K562 (cell line): ENCODE results near the gene PGAP3. TPM values are rescaled to one million over a fixed set of nuclear protein-coding genes. Genes with fewer than 3 reads are reported as not detected.

ENCODE experiments used
- DIDO1 ChIP-seq: fragments of 450-650 bp; IDR thresholded peaks from 2 replicates; pipeline ENCODE4 v1.6.1; 2016; ENCODE audit warnings: low read depth, missing biosample characterization, missing genetic modification characterization
- ELK1 ChIP-seq: sonication (generic); formaldehyde crosslinking; IDR thresholded peaks from 2 replicates; pipeline ENCODE4 v1.8.1; 2022; ENCODE audit warnings: missing genetic modification reagents
- IFI16 ChIP-seq: fragments of 250-450 bp; sonication (Bioruptor Pico); IDR thresholded peaks from 2 replicates; pipeline ENCODE4 v2.1.2; 2022; ENCODE audit warnings: mild to moderate bottlenecking, inconsistent platforms
- MEIS2 ChIP-seq: fragments of 450-650 bp; IDR thresholded peaks from 2 replicates; pipeline ENCODE4 v1.6.1; 2014; ENCODE audit warnings: mild to moderate bottlenecking; ENCODE audit not compliant: partially characterized antibody
- PRDM10 ChIP-seq: fragments of 450-650 bp; IDR thresholded peaks from 2 replicates; pipeline ENCODE4 v1.6.1; 2018; ENCODE audit not compliant: partially characterized antibody
- ZBTB7A ChIP-seq: IDR thresholded peaks from 2 replicates; pipeline ENCODE4 v1.6.1; 2011; ENCODE audit warnings: low read depth, mild to moderate bottlenecking, low read length, moderate library complexity, borderline replicate concordance; ENCODE audit not compliant: control insufficient read depth
- ZNF134 ChIP-seq: fragments of 250-450 bp; sonication (Bioruptor Pico); conservative IDR thresholded peaks from 2 replicates; pipeline ENCODE4 v1.4.0; 2020
- ZNF140 ChIP-seq: fragments of 250-450 bp; sonication (Bioruptor Pico); IDR thresholded peaks from 2 replicates; pipeline ENCODE4 v1.8.0; 2021; ENCODE audit warnings: moderate library complexity, mild to moderate bottlenecking, inconsistent platforms
- ZNF639 ChIP-seq, 2 experiments: fragments of 200-800 bp in 1 of 2; sonication (Bioruptor generic) in 1 of 2; sonication (generic) in 1 of 2; formaldehyde crosslinking in 1 of 2; IDR thresholded peaks in 1 of 2; conservative IDR thresholded peaks in 1 of 2; 2 replicates each; pipeline versions ENCODE4 v1.5.0 to v1.6.1; 2016 to 2020; ENCODE audit warnings: missing compliant biosample characterization in 1 of 2, missing genetic modification characterization in 1 of 2, missing genetic modification reagents in 1 of 2
- ZNF707 ChIP-seq: fragments of 250-450 bp; sonication (Bioruptor Pico); conservative IDR thresholded peaks from 2 replicates; pipeline ENCODE4 v1.8.0; 2022; ENCODE audit warnings: inconsistent platforms, mild to moderate bottlenecking, moderate library complexity
- polyA plus RNA-seq, 8 experiments: library from polyadenylated mRNA; depleted of rRNA in 4 of 8; stranded (reverse) in 5 of 8; unstranded in 3 of 8; fragments of >200 nt; fragmentation: Nextera tagmentation in 2 of 8; fragmentation: Illumina TruSeq in 1 of 8; extraction: Ambion mirVana in 2 of 8; extraction: Trizol in 1 of 8; gene quantifications; 2 replicates each; pipeline versions ENCODE4 v1.2.1 to v1.2.3, GENCODE V29; 2011 to 2014; ENCODE audit warnings: inconsistent platforms in 1 of 8, missing spikeins in 1 of 8
- total RNA-seq, 7 experiments: library from RNA; depleted of rRNA in 6 of 7; stranded (reverse); fragments of >200 nt in 6 of 7; fragmentation: Illumina TruSeq in 2 of 7; extraction: Trizol in 2 of 7; gene quantifications; 2 replicates each; pipeline versions ENCODE4 v1.2.1 to v1.2.3, GENCODE V29; 2011 to 2021; ENCODE audit warnings: low replicate concordance in 1 of 7

The PGAP3 gene
- total and polyA plus RNA-seq, 9 of the 15 experiments (the other 6 are each of a cell fraction or from before 2014, with no cell fraction given) = 0.38 to 9.4 (median 4.5) TPM

GRCh38 chr17:39674702-39675389 is 13.0 kb downstream of the PGAP3 start (continued):
- TF ChIP-seq PRDM10 (peak; percentile 56), ZNF639 (CRISPR knock-in tag; conservative IDR thresholded peaks at IDR 0.05 in 1 of 2, IDR thresholded peaks at IDR 0.05 in 1 of 2) (no peak), ZNF134 (CRISPR knock-in tag) (no peak), MEIS2 (peak; percentile 49), ELK1 (CRISPR knock-in tag) (no peak), IFI16 (CRISPR knock-in tag) (no peak), ZNF140 (CRISPR knock-in tag) (no peak), ZNF707 (CRISPR knock-in tag) (no peak), DIDO1 (tag) (no peak), ZBTB7A (peak; percentile 69; the same call in 1 of the 2 replicates)
